NCI-H187 treated with DMSO at 0.1 percent for 48 hours (cell line): ENCODE measurements around the gene VIPR2.

Experiments
- DNase-seq: peaks from one replicate; lab custom pipeline; 2025; lab: John Stamatoyannopoulos, UW

Gene VIPR2

GRCh38 chr7:159066816-159067575 lies 77.7 kb downstream of the VIPR2 start:
- DNase-seq, result no peak

- no peak for DNase-seq
Measured at GRCh38 chr7:159065852-159066480, 78.7 kb downstream of the VIPR2 start.

- DNase-seq, result no peak
Measured at GRCh38 chr7:159064816-159065510, 79.7 kb downstream of the VIPR2 start.

- DNase-seq, result no peak
Measured at GRCh38 chr7:159064121-159064815, 80.4 kb downstream of the VIPR2 start.

- DNase-seq, result no peak
Measured at GRCh38 chr7:159063046-159063840, 81.4 kb downstream of the VIPR2 start.

GRCh38 chr7:159062569-159062968 lies 82.1 kb downstream of the VIPR2 start:
- no peak for DNase-seq

- DNase-seq, result no peak
Measured at GRCh38 chr7:159061674-159062212, 82.9 kb downstream of the VIPR2 start.

- DNase-seq, result no peak
Measured at GRCh38 chr7:159061209-159061608, 83.5 kb downstream of the VIPR2 start.

GRCh38 chr7:159060440-159060839 lies 84.2 kb downstream of the VIPR2 start:
- DNase-seq, result no peak

GRCh38 chr7:159059629-159060028 lies 85.0 kb downstream of the VIPR2 start:
- no peak for DNase-seq

- no peak for DNase-seq
Measured at GRCh38 chr7:159057647-159058046, 87.0 kb downstream of the VIPR2 start.

GRCh38 chr7:159056737-159057136 lies 87.9 kb downstream of the VIPR2 start:
- DNase-seq, result no peak

GRCh38 chr7:159051916-159052315 lies 92.8 kb downstream of the VIPR2 start:
- DNase-seq, result no peak

- DNase-seq, result no peak
Measured at GRCh38 chr7:159050704-159051103, 94.0 kb downstream of the VIPR2 start.

GRCh38 chr7:159049266-159050025 lies 95.2 kb downstream of the VIPR2 start:
- no peak for DNase-seq

GRCh38 chr7:159048656-159049055 lies 96.0 kb downstream of the VIPR2 start:
- DNase-seq, result no peak

GRCh38 chr7:159047536-159047935 lies 97.1 kb downstream of the VIPR2 start:
- no peak for DNase-seq

- no peak for DNase-seq
Measured at GRCh38 chr7:159046300-159046699, 98.4 kb downstream of the VIPR2 start.

- no peak for DNase-seq
Measured at GRCh38 chr7:159045839-159046238, 98.8 kb downstream of the VIPR2 start.

- no peak for DNase-seq
Measured at GRCh38 chr7:159042581-159043101, 102.0 kb downstream of the VIPR2 start.
